HG02642 (cell line): ENCODE results near the gene TUBB1.

Source experiments
- ATAC-seq: cut with Tn5 transposase; IDR thresholded peaks from one replicate; pipeline ENCODE4 v1.9.1; 2021; ENCODE audit warnings: mild to moderate bottlenecking; ENCODE audit not compliant: unreplicated experiment, poor library complexity

The TUBB1 gene

DNA sequence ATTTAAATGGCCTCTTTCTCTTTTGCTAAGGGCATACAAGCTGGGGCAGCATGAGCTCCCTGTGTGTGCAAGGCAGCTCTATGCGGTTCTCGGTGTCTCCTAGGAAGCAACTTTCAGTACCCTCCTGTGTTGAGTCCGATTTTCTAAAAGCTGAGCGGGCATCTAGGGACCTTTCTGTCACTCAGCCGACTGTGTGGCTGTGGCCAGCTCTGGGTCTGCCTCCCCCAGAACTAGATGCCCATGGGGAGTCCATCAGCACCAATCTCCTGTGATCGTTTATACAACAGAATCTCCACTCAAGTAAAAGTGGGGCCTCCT is 30.7 kb upstream of the TUBB1 start:
- no peak for ATAC-seq

- ATAC-seq: no peak
Measured at GRCh38 chr20:58989196-58989595, 30.0 kb upstream of the TUBB1 start.

GRCh38 chr20:58990651-58991445 is 28.4 kb upstream of the TUBB1 start:
- no peak for ATAC-seq

DNA sequence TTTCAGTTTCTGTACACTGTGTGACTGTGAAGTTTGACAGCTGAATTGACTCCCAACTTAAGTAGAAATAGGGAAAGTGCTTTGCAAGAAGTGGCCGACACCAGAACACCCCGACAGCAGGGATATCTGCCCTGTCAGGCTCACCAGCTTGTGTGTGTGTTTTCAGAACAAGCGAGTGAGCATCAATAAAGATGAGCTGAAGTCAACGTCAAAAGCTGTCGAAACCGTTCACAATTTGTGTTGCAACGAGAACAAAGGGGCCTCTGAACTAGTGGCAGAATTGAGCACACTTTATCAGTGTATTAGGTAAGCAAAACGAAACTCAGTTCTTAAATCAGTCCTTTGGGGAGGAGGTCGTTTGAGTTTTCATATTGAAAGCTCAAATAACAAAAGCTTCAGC is 27.5 kb upstream of the TUBB1 start:
- no peak for ATAC-seq

GRCh38 chr20:58992911-58993310 is 26.3 kb upstream of the TUBB1 start:
- no peak for ATAC-seq

- ATAC-seq: no peak
Measured at GRCh38 chr20:58993332-58994248, 25.6 kb upstream of the TUBB1 start.

- ATAC-seq: no peak
Measured at GRCh38 chr20:58994390-58995159, 24.7 kb upstream of the TUBB1 start.

- ATAC-seq: no peak
Measured at GRCh38 chr20:58995461-58996225, 23.6 kb upstream of the TUBB1 start.

DNA sequence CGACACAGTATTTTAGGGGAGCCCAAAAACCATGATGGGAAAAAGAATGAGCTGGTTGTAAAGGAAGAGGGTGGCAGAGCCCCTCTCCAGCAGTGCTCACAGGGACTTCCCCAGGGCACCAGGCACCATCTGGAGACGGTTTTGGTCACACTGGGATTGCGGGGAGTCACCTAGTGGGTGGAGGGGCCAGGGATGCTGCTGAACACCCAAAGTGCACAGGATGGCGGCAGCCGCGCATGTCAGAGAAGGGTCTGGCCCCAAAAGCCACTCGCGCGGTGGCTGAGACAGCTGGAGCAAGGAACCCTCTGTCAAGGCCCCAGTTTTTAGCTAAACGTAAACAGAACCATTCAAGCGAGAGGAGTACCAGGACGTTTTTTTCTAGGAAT is 23.0 kb upstream of the TUBB1 start:
- ATAC-seq: no peak

GRCh38 chr20:58997141-58997770 is 22.0 kb upstream of the TUBB1 start:
- ATAC-seq: no peak

GRCh38 chr20:58998656-58999055 is 20.6 kb upstream of the TUBB1 start:
- ATAC-seq: no peak

DNA sequence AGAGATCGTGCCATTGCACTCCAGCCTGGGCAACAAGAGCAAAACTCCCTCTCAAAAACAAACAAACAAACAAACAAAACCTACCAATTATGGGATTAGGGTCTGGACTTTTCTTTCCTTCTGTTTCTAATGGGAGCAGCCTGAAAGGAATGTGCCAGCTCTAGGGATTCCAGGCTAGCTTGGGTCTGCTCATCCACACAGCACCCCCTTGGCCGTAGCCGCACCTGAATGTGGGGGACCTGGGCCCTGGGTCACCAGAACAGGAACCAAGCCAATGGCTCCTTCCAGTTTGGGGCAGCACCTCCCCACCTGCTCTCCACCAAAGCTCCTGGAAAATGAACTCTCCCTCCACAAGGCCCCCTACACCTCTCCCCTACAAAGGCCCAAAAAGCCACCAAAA is 18.9 kb upstream of the TUBB1 start:
- no peak for ATAC-seq

DNA sequence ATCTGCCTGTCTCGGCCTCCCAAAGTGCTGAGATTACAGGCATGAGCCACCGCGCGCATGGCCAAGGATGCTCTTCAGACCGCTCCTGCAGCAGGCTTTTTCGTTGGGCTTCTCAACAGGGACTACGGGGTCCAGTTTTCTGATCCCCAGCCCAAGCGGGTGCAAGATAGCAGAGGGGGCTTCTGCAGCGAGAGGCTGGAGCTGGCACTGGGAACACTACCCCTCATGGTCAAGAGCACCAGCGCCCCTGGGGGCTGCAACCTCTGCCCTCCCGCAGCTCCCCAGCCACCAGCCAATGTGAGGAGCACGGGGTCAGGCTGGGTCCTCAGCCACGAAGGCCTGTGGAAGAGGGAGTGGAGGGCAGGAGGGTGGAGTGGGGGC is 18.2 kb upstream of the TUBB1 start:
- no peak for ATAC-seq

GRCh38 chr20:59001449-59002171 is 17.6 kb upstream of the TUBB1 start:
- no peak for ATAC-seq

GRCh38 chr20:59002388-59002787 is 16.8 kb upstream of the TUBB1 start:
- no peak for ATAC-seq

GRCh38 chr20:59002874-59003399 is 16.3 kb upstream of the TUBB1 start:
- no peak for ATAC-seq

DNA sequence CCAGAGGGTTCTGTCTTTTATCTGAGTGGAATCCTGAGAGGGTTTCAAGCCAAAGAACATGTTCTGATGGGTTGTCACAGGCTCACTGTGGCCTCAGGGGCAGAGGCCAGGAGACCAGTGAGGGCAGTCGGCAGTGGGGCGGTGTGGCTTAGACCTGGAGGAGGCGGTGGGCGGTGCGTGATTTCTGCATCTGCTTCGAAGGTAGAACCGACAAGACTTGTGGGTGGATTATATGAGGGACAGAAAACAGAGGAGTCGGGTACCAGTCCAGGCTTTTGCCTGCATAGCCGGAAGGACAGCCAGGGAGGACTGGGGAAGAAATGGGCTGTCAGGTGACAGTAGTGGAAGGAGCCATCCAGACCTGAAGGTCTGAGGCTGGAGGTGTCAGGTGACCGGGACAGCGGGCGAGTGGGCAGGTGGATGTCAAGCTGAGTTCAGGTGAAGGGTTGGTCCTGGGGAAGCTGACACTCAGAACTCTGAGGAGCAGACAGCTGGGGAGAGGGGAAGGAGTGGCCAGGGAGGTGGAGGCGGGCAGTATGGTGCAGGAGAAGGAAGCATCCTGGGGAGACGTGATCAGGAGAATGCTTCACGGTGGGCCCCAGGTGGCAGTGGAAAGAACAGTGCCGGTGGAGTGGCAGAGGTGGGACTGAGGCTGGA is 15.3 kb upstream of the TUBB1 start:
- no peak for ATAC-seq

DNA sequence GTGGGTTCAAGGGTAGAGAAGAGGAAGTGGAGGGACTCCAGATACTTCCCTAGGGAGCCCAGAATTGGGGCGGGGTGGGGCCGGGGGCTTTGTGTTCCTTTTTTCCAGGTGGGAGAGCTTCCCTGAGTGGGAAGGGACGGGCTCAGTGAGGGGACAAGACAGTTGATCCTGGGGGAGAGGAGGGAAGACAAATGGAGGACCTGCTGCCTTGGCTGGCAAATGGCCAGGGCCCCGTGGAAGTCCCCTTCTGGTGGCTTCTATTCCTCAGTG is 14.8 kb upstream of the TUBB1 start:
- ATAC-seq: no peak
